ENCODE measurements around the gene LONRF3.

LONRF3 gene

DNA sequence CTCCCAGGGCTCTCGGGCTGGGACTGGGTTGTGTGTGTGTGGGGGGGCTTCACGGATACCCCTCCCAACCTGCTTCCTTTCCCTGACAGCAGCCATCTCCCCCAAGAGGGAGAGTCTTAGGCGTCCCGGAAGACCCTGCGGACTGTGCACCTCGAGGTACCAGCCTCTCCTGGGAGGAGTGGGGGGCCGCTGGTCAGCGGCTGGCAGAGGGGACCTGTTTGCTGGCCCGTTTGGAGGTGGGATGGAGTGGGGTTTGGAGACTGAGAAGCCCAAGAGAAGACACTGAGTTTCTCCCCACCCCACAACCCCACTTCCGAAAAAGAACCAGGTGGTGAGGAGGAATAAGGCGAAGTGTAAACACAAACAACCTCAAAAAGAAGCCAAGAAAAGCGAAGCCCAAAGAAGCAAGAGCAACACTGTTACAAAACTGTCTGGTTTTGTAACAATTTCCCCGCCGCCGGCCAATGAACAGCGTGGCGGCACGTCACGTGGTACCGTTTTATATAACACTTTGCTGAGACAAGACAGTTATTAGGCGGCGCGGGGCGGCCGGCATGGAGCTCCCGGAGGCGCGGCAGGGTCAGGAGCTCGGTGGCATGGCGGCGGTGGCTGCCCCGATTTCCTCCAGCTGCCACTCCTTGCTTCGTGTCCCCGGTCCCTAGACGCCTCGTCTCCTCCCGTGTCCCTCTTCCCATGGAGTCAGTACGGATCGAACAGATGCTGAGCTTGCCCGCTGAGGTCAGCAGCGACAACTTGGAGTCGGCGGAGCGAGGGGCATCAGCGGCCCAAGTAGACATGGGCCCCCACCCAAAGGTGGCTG lies at the start of gene LONRF3:
TSS of gene LONRF3 (plus strand) at position 531 of the 820 bp plus-strand sequence. CDS start at position 694, 163 bp downstream.
- peak; percentile 20 for DNase-seq (ENCODE audit: low read depth, low spot score)

DNA sequence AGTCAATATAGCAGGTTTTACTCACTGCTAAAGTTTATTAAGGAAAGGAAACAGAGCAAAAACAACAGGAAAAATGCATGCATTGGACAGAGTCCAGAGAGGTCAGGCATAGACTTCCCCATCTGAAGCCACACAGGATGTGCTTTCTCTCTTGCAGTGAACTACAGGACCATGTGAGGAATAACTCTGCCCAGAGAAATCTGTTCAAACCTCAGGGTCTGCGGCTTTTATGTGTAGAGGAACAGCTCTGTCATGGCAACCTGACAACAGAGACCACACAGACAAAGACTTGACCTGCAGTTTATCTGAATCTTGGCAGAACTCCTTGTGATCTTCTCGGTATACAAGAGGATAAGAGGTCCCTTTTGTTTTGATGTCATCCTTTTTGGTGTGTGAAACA lies 46.3 kb upstream of the LONRF3 start:
- DNase-seq (ENCODE audit: low read depth, low spot score) = no peak

- no peak for DNase-seq (ENCODE audit: low read depth, low spot score)
Observed at GRCh38 chrX:118935352-118935751, 39.1 kb upstream of the LONRF3 start.

DNA sequence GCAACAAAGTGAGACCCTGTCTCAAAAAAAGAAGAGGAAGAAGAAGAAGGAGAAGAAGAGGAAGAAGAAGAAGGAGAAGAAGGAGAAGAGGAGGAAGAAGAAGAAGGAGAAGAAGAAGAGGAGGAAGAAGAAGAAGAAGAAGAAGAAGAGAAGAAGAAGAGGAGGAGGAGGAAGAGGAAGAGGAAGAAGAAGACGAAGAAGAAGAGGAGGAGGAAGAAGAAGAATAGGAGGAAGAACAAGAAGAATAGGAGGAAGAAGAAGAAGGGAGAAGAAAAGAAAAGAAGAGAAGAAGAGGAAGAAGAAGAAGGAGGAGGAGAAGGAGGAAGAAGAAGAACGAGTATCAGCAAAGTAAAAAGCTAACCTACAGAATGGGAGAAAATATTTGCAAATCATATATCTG lies 33.3 kb upstream of the LONRF3 start:
- no peak for DNase-seq (ENCODE audit: low read depth, low spot score)

DNA sequence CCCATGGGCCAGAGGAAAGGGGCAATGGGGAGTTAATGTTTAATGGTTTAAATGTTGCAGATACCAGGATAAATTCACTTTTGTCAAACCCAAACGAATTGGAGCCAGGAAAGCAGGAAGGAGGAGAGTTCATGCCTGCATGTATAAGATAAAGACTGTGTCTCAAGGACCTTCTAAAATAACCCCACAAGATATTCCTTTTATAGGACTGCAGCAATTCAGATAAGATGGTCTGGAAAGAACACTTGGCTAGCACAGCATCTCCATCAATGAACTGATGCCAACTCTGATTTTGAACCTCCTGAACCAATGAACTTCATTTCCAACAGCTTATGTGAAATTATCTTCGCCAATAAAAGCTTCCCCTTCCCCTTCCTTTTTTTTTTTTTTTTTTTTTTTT lies 31.3 kb upstream of the LONRF3 start:
- no peak for DNase-seq (ENCODE audit: low read depth, low spot score)

GRCh38 chrX:118945921-118946320 lies 28.5 kb upstream of the LONRF3 start:
- DNase-seq (ENCODE audit: low read depth, low spot score) = no peak

DNA sequence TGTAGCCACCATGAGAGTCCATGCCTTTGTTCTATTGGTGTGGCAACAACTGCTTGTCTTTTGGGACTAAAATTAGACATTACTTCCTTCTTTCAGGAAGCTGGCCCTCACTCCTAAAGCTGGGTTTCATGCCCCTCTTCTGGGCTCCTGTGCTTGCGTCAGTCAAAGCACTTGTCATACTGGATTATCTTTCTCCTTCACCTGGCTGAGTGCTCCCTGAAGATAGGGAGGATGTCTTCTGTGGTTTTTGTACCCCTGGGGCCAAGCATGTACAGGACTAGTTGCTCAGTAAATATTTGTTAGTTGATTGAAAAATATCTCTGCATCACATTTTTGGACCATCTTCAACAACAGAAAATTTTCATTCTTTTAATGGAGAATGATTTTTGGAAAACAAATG lies 26.1 kb upstream of the LONRF3 start:
- no peak for DNase-seq (ENCODE audit: low read depth, low spot score)

- no peak for DNase-seq (ENCODE audit: low read depth, low spot score)
Observed at GRCh38 chrX:118961866-118962560, 12.4 kb upstream of the LONRF3 start.

- DNase-seq (ENCODE audit: low read depth, low spot score) = no peak
Observed at GRCh38 chrX:118963159-118963558, 11.3 kb upstream of the LONRF3 start.

DNA sequence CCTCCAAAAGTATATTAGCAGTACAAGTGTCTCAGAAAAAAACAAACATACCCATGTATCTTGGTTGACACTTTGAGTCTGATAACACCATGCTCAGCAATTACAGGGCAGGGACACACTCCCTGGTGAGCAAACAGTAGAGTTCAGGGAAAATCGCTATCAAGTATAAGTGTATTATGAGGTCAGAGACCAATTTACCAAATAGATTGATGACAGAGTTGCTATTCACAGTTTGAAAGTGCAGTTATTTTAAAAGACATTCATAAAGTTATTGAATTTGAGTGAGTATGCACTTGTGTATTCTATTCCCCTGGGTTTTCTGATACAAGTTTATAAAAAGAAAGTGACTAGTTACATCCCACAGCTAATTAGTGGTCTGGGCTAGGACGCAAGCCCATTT lies 10.2 kb upstream of the LONRF3 start:
- DNase-seq (ENCODE audit: low read depth, low spot score) = no peak

- no peak for DNase-seq (ENCODE audit: low read depth, low spot score)
Observed at GRCh38 chrX:118965395-118965794, 9.0 kb upstream of the LONRF3 start.

- DNase-seq (ENCODE audit: low read depth, low spot score) = no peak
Observed at GRCh38 chrX:118968031-118968430, 6.4 kb upstream of the LONRF3 start.

DNA sequence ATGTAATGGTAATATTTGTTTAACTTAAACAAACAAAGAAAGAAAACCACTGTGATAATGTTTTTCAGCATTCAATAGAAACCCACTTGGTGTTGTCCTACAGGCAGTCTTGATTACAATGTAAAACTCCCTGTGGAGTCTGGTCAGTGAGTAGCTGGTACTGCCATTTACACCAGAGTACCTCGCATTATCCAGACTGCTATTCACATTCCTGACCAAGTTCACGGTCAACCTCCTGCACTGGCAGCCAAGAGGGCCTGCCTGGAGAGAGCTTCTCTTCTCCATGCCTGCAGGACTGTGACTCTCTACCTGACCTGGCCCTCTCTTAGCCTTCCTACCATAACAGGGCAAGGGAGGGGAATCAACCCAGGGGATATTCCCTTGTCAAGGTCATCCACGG lies 2.9 kb upstream of the LONRF3 start:
- no peak for DNase-seq (ENCODE audit: low read depth, low spot score)

DNA sequence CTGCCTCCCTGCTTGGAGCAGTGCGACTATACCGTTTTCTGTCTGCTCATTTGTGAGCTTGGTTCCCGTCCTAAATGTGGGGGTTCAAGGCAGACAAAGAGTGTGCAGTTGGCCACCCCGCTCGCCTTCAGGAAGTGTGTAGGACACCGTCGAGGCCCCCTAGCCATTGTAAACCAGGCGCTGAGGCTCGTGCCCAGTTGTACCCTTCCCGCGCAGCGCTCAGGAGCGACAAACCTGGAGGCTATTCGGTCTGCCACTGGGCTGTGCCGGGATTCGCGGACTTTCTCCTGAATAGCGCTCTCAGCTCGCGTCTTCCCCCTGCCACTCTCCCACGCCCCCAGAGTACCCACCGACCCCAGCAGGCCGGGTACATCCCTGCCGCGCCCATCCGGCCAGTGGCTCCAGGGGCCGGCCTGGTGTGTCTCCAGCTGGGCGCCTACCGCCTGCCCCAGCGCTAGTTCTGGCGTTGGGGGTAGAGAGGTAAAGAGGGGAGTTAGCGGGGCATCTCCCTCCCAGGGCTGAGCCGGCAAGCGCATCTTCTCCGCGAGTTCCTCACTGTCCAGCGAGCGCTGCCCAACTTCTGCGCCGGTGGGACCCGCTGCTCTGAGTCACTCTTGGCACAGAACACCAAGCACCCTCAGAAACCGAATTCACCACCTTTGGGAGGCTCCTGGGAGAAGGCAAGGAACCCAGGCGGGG lies 880 bp upstream of the LONRF3 start:
- DNase-seq (ENCODE audit: low read depth, low spot score) = no peak

- DNase-seq (ENCODE audit: low read depth, low spot score) = peak; percentile 6
Observed at GRCh38 chrX:118974908-118975671, 672 bp downstream of the LONRF3 start.

- DNase-seq (ENCODE audit: low read depth, low spot score) = peak; percentile 16
Observed at GRCh38 chrX:118975831-118976598, 1.6 kb downstream of the LONRF3 start.

DNA sequence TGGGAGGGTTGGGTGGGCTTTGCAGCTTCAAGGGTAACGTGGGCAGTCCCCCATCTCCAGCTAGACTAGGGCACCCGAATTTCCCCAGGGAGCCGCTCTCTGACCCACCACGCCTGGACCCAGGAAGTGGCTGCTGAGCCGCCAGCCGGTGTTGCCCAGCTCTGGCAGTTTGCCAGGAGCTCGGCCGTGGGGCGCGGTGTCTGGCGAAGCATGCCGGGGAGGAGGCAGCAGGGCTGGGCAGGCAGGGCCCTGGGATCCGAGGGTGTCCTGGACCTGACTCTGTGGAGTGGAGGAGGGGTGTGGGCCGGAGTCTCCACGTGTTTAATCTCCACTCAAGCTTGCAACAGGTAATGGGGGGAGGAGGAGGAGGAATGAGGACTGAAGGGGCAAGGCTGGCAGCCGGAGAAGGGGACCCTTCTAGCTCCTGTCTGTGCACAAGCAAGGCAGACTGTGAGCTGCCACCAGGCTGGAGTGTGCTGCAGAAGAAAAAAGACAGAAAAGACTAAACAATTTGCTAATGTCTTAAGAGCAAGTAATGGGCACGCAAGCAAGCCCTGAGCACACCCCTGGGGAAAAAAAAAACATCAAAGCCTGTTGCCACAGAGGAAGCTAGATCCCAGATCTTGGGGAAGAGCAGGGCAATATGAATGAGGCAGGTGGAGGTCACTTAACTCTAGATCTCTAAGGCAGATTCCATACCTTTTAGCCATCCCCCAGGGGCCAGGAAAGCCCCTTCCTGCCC lies 2.4 kb downstream of the LONRF3 start:
- DNase-seq (ENCODE audit: low read depth, low spot score) = no peak

DNA sequence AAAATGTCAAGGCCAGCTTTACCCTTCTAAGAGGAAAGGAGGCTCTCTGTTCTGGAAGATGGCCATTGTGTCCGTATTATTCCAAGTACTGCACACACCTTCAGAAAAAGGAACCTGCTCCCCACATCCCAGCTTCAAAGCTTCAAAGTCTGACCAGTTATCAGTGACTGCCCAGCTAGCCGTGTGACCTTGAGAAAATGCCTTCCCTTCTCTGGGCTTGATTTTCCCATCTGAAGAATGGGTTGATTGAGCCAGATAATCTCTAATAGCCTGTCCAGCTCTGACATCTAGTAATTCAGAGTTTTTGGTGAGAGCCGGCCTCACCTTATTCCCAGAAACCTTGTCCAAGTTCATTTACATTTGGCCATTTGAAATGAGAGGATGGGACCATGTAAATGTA lies 3.0 kb downstream of the LONRF3 start:
- no peak for DNase-seq (ENCODE audit: low read depth, low spot score)

DNA sequence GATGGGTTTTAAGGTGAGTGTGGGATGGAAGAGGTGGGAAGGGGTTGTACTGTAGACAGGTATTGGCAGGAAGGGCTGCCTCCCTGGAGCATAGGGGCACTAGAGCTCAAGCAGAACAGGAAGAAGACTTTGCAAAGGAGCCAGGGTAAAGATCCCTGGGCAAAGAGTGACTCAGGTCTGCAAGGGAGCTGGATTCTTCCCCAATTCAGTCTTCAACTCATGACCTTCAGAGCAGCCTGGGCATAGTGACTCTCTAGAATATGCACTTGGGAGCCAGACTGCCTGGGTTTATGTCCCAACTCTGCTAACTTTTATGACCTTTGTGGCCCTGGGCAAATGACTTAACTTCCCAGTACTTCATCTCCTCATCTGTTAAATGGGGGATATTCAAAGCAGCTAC lies 4.0 kb downstream of the LONRF3 start:
- no peak for DNase-seq (ENCODE audit: low read depth, low spot score)

DNA sequence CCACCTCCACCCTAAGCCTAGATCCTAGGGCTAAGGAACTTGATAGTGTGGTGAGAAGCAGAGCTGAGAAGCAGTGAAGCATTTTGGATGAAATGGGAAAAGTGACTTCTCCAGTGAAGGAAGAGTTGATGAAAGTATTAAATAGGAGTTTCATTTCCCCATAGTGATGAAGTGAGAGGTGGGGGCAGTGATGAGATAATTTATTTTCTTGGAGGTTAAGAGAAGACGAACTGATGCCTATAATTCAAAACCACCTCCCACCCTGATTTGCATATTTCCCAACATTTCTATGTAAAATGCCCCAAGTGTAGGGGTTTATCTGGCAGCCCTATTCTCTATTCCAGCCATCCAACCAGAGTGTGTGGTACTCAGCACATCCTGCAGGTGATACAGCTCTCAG lies 6.3 kb downstream of the LONRF3 start:
- DNase-seq (ENCODE audit: low read depth, low spot score) = no peak

All from activated CD4-positive, CD25-positive, alpha-beta regulatory T cell treated with anti-CD3 and anti-CD28 coated beads, Interleukin-2, amount 50 U/mL, for 16 hours (primary cell).